ENCODE results near the gene TATDN3. TPM values are rescaled to one million over a fixed set of nuclear protein-coding genes. Genes with fewer than 3 reads are reported as not detected.
"Not testable (repeated sequence)": the region's sequence is repeated elsewhere in the genome, so short reads cannot be mapped to it uniquely, and the experiment has no call there.

Gene TATDN3
- polyA plus RNA-seq, 4 donors: 17.5 to 24.0 (median 20.5) TPM

DNA sequence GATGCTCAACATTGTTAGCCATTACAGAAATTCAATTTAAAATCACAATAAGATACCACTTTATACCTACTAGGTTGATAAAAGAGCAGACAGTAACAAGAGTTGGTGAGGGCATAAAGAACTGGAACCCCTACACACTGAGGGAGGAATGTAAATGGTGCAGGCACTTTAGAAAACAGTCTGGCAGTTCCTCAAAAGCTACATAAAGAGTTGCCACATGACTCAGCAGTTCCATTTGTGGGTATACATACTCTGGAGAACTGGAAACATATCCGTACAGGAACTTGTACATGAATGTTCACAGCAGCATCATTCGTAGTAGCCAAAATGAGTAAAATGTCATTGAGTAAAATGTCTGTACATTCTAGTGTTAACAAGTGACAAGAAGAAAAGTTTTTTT, 17.1 kb upstream of the TATDN3 start:
- no peak for DNase-seq (ENCODE audit: low read depth in 4 of 4, low spot score in 2 of 4)

- DNase-seq (ENCODE audit: low read depth in 4 of 4, low spot score in 2 of 4): no peak
These were observed 16.5 kb upstream of the TATDN3 start for GRCh38 chr1:212775241-212775640.

DNA sequence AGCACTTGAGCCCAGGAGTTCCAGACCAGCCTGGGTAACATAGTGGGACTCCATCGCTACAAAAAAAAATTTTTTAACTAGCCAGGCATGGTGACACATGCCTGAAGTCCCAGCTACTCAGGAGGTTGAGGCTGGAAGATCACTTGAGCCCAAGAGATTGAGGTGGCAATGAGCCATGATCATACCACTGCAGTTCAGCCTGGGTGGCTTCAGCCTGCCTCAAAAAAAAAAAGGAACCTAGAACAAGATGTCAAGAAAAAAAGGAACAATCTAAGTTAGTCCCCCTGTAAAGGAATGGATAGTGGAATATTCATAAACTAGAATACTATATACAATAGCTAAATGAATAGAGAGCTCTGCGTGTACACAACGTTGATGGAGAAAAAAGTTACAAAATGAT, 14.5 kb upstream of the TATDN3 start:
- DNase-seq (ENCODE audit: low read depth in 4 of 4, low spot score in 2 of 4): no peak

DNA sequence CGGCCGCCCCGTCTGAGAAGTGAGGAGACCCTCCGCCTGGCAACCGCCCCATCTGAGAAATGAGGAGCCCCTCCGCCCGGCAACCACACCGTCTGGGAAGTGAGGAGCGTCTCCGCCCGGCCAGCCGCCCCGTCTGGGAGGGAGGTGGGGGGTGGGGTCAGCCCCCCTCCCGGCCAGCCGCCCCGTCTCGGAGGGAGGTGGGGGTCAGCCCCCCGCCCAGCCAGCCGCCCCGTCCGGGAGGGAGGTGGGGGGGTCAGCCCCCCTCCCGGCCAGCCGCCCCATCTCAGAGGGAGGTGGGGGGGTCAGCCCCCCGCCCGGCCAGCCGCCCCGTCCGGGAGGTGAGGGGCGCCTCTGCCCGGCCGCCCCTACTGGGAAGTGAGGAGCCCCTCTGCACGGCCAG, 12.6 kb upstream of the TATDN3 start:
- not testable (repeated sequence) for DNase-seq (ENCODE audit: low read depth in 4 of 4, low spot score in 2 of 4)

GRCh38 chr1:212780759-212781158, 10.9 kb upstream of the TATDN3 start:
- no peak for DNase-seq (ENCODE audit: low read depth in 4 of 4, low spot score in 2 of 4)

- no peak for DNase-seq (ENCODE audit: low read depth in 4 of 4, low spot score in 2 of 4)
These were observed 10.5 kb upstream of the TATDN3 start for GRCh38 chr1:212781225-212781624.

GRCh38 chr1:212782422-212783154, 9.1 kb upstream of the TATDN3 start:
- DNase-seq (ENCODE audit: low read depth in 4 of 4, low spot score in 2 of 4): no peak

- no peak for DNase-seq (ENCODE audit: low read depth in 4 of 4, low spot score in 2 of 4)
These were observed 7.7 kb upstream of the TATDN3 start for GRCh38 chr1:212783976-212784375.

GRCh38 chr1:212785871-212786270, 5.8 kb upstream of the TATDN3 start:
- no peak for DNase-seq (ENCODE audit: low read depth in 4 of 4, low spot score in 2 of 4)

DNA sequence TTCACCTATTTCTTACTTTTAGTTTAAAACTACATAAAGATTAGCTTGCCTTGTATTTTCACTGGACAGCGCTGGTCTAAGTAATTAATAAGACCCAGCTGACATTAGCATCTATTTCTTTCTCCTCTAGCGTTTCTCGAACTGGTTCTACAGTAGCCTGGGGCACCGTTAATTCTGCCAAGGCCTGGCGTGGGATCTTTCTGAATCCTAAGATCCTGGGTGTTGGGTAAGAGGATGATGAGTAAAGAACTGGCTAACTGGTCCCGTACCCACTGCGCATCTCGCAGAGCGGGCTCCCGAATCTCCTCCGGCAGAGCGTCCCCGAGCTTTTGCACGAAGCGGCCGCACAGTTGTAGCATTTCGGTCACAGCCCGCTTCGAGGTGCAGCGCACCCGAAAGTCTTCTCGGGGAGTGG, 426 bp upstream of the TATDN3 start:
- peak in 2 of 4 donors; percentile 26 to 43 for DNase-seq (ENCODE audit: low read depth in 4 of 4, low spot score in 2 of 4)

- no peak for DNase-seq (ENCODE audit: low read depth in 4 of 4, low spot score in 2 of 4)
These were observed 758 bp downstream of the TATDN3 start for GRCh38 chr1:212792396-212792908.

GRCh38 chr1:212794561-212795014, 2.9 kb downstream of the TATDN3 start:
- DNase-seq (ENCODE audit: low read depth in 4 of 4, low spot score in 2 of 4): no peak

GRCh38 chr1:212797681-212798080, 6.0 kb downstream of the TATDN3 start:
- DNase-seq (ENCODE audit: low read depth in 4 of 4, low spot score in 2 of 4): no peak

GRCh38 chr1:212805767-212806166, 14.1 kb downstream of the TATDN3 start:
- DNase-seq (ENCODE audit: low read depth in 4 of 4, low spot score in 2 of 4): no peak

DNA sequence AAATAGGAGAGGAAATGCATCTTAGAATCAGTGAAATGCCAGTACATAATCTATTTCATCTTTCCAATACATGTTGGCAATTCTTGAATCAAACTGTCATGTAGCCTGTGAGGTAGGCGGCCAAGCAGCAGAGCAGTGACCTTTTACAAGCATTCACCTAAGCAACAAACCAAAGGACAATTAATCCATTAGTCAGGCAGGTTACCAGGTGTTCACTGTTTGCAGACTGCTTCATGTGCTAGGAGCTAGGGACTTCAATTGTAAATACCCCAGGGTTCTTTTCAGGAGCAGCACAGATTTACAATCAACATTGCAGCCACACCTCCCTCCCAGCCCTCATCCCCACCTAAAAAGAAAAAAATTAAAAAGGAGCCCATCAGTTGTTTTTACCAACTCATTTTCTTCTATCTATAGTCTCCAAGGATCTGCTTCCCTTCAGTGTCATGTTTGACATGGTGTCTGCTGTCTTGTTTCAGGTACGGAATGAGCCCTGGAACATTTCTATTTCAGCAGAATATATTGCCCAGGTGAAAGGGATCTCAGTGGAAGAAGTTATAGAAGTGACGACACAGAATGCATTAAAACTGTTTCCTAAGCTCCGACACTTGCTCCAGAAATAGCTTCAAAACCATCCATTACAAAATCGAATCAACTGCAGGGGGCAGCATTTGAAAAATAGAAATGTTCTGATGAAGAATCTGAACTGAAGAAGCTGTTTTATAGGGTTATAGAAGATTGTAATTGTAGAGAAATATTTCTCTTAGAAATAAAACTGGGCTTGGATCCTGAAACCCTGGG, 23.0 kb downstream of the TATDN3 start:
- DNase-seq (ENCODE audit: low read depth in 4 of 4, low spot score in 2 of 4): no peak

DNA sequence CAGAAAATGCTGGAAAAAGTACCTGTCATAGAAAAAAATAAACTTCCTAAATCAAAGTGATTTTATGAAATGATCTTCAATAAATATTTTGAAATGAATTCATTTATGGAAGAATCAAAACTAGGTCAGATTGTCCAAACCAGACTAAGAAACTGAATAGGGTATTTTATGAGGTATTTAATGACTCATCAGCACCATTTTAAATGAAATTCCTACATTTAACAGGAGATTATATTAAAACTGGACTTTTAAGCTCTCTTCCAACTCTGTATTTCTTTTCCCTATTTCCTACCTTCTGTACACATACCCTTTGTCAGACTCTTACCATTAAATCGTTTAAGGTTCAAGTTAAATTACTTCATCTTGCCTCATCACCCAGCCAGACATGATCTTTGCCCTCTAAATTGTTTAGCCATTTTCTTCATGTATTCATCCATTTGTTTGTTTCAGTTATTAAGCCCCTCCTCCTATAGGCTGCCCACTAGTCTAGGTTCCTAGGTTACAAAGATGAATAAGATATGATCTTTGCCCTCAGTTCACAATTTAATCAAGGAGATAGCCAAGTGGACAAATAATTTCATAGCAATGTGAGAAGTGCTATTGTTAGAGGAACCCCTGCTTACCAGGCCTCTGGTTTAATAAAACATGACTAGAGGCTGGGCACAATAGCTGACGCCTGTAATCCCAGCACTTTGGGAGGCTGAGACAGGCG, 25.0 kb downstream of the TATDN3 start:
- no peak for DNase-seq (ENCODE audit: low read depth in 4 of 4, low spot score in 2 of 4)

DNA sequence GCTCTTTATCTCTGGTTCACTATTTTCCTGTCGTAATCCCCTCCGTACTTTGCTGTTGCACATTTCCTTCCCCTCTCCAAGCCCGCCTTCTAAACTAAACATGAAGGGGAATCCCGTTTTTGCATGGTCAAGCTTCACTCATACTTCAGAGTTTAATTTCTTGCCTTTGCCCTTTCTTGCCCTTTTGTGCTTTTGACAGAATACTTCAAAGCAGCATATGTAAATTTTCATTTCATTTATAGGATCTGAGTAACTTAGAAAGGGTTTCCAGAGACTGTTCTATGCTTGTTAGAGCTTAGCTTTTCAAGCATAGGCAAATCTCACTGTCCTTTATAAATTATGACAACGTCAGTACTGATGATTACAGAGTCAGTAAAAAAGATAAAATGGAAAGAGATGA, 28.0 kb downstream of the TATDN3 start:
- DNase-seq (ENCODE audit: low read depth in 4 of 4, low spot score in 2 of 4): no peak

GRCh38 chr1:212820969-212821368, 29.3 kb downstream of the TATDN3 start:
- DNase-seq (ENCODE audit: low read depth in 4 of 4, low spot score in 2 of 4): no peak

GRCh38 chr1:212822956-212823355, 31.3 kb downstream of the TATDN3 start:
- no peak for DNase-seq (ENCODE audit: low read depth in 4 of 4, low spot score in 2 of 4)

GRCh38 chr1:212824201-212824600, 32.5 kb downstream of the TATDN3 start:
- no peak for DNase-seq (ENCODE audit: low read depth in 4 of 4, low spot score in 2 of 4)

DNA sequence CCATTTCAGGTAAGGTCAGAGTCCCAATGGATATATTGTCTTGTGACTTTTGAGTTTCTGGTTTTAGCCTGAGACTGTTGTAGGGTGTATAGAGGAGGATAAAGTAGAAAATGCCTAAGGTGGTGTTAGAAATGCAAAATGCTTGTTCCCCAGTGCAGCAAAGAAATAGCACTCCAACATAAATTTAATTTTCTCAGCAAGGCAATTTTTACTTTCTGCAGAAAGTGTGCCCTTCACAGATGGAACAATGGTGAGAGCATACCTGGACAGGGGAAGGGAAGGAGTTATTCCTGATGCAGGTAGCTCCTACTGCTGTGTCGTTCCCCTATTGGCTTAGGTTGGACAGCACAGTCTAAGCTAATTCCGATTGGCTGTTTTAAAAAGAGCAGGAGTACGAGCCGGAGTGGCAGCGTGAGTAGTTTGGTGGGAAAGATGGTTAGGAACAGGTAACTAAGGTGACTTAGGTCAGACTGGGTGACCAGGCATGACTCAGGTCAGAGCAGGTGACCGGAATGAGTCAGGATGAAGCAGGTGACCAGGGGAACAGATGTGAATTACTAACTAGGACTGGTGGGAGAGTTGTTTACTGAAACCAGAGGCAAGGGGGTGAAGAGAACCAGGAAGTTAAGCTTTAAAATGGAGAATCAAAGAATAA, 34.2 kb downstream of the TATDN3 start:
- DNase-seq (ENCODE audit: low read depth in 4 of 4, low spot score in 2 of 4): no peak

Data from left renal cortex interstitium (tissue), 4 donors.